Measurements from ENCODE around the gene GLG1.

Gene GLG1

GRCh38 chr16:74608944-74609343 lies 2.0 kb upstream of the GLG1 start:
- DNase-seq (ENCODE audit: low read depth in 3 of 3) = peak in 1 of 3 experiments; percentile 23

GRCh38 chr16:74608381-74608780 lies 1.5 kb upstream of the GLG1 start:
- DNase-seq (ENCODE audit: low read depth in 3 of 3) = no peak

GRCh38 chr16:74607962-74608356 lies 1.0 kb upstream of the GLG1 start:
- no peak for DNase-seq (ENCODE audit: low read depth in 3 of 3)

GRCh38 chr16:74607310-74607961 lies 522 bp upstream of the GLG1 start:
- no peak for DNase-seq (ENCODE audit: low read depth in 3 of 3)

GRCh38 chr16:74605746-74606520 lies 981 bp downstream of the GLG1 start:
- no peak for DNase-seq (ENCODE audit: low read depth in 3 of 3)

GRCh38 chr16:74605332-74605731 lies 1.6 kb downstream of the GLG1 start:
- DNase-seq (ENCODE audit: low read depth in 3 of 3) = no peak

- DNase-seq (ENCODE audit: low read depth in 3 of 3) = no peak
Measured at GRCh38 chr16:74603848-74604247, 3.1 kb downstream of the GLG1 start.

GRCh38 chr16:74601126-74601871 lies 5.6 kb downstream of the GLG1 start:
- peak in 2 of 3 experiments; percentile 21 to 36 for DNase-seq (ENCODE audit: low read depth in 3 of 3)

GRCh38 chr16:74596586-74596985 lies 10.3 kb downstream of the GLG1 start:
- DNase-seq (ENCODE audit: low read depth in 3 of 3) = no peak

GRCh38 chr16:74592847-74593246 lies 14.1 kb downstream of the GLG1 start:
- no peak for DNase-seq (ENCODE audit: low read depth in 3 of 3)

- DNase-seq (ENCODE audit: low read depth in 3 of 3) = no peak
Measured at GRCh38 chr16:74591876-74592650, 14.9 kb downstream of the GLG1 start.

- no peak for DNase-seq (ENCODE audit: low read depth in 3 of 3)
Measured at GRCh38 chr16:74586948-74587347, 20.0 kb downstream of the GLG1 start.

- no peak for DNase-seq (ENCODE audit: low read depth in 3 of 3)
Measured at GRCh38 chr16:74585846-74586443, 21.0 kb downstream of the GLG1 start.

- no peak for DNase-seq (ENCODE audit: low read depth in 3 of 3)
Measured at GRCh38 chr16:74583926-74584666, 22.8 kb downstream of the GLG1 start.

GRCh38 chr16:74582970-74583369 lies 23.9 kb downstream of the GLG1 start:
- no peak for DNase-seq (ENCODE audit: low read depth in 3 of 3)

- DNase-seq (ENCODE audit: low read depth in 3 of 3) = no peak
Measured at GRCh38 chr16:74580833-74581232, 26.1 kb downstream of the GLG1 start.

GRCh38 chr16:74578838-74579237 lies 28.1 kb downstream of the GLG1 start:
- DNase-seq (ENCODE audit: low read depth in 3 of 3) = no peak

- DNase-seq (ENCODE audit: low read depth in 3 of 3) = no peak
Measured at GRCh38 chr16:74578433-74578832, 28.5 kb downstream of the GLG1 start.

- DNase-seq (ENCODE audit: low read depth in 3 of 3) = no peak
Measured at GRCh38 chr16:74577882-74578366, 29.0 kb downstream of the GLG1 start.

- no peak for DNase-seq (ENCODE audit: low read depth in 3 of 3)
Measured at GRCh38 chr16:74575807-74576643, 30.9 kb downstream of the GLG1 start.
